Colonic mucosa (tissue), 4 donors: ENCODE measurements around the gene ZNRD2. TPM values are rescaled to one million over a fixed set of nuclear protein-coding genes. Genes with fewer than 3 reads are reported as not detected.
A peak's percentile ranks its signal among the peaks of the same experiment; 100 is the strongest.

Experiments used
- DNase-seq: peaks from one replicate; pipeline ENCODE4 v3.0.0-alpha.2; 2020
- H3K27ac ChIP-seq: fragments of 200-600 bp; one replicate; pipeline ENCODE4 v1.8.0; 2021
- H3K27me3 ChIP-seq: fragments of 200-600 bp; one replicate; pipeline ENCODE4 v1.8.0; 2021
- H3K36me3 ChIP-seq: fragments of 200-600 bp; one replicate; pipeline ENCODE4 v1.8.0; 2021
- H3K4me1 ChIP-seq: fragments of 200-600 bp; one replicate; pipeline ENCODE4 v1.8.0; 2021; ENCODE audit warnings: mild to moderate bottlenecking
- H3K4me3 ChIP-seq: fragments of 200-600 bp; one replicate; pipeline ENCODE4 v1.8.0; 2021
- H3K9ac ChIP-seq, 2 donors: one replicate each; pipeline ENCODE4 v1.7.0; 2013; ENCODE audit warnings: control low read depth in 2 of 2, low read depth in 2 of 2, low read length in 2 of 2
- H3K9me3 ChIP-seq: fragments of 200-600 bp; one replicate; pipeline ENCODE4 v1.8.0; 2021
- intact Hi-C: fragments of 100-400 bp; cut with DNase I; formaldehyde crosslinking; loops from one replicate; pipeline ENCODE4 v1.14.1; 2022
- total RNA-seq, 2 donors: library from RNA; stranded (reverse); fragmentation: NEBNext Ultra II Directional in 1 of 2; extraction: Animal tissue kit (Norgen Biotek cat#: 25700) in 1 of 2; gene quantifications; one replicate each; pipeline ENCODE4 v1.2.1, GENCODE V29; 2021
- TF ChIP-seq, protein P1 (sequence below): fragments of 200-600 bp; IDR thresholded peaks from one replicate; pipeline ENCODE4 v1.8.0; 2022; ENCODE audit warnings: antibody characterized with exemption, mild to moderate bottlenecking
- donor health status: healthy.
- donor health status: DM: no; HTN: no; CAD: no.
- donor health status: DM: no; HTN: no; CAD: no.

The ZNRD2 gene
- total RNA-seq, 2 donors from 2014 or later: 16.6 to 30.8 TPM

DNA sequence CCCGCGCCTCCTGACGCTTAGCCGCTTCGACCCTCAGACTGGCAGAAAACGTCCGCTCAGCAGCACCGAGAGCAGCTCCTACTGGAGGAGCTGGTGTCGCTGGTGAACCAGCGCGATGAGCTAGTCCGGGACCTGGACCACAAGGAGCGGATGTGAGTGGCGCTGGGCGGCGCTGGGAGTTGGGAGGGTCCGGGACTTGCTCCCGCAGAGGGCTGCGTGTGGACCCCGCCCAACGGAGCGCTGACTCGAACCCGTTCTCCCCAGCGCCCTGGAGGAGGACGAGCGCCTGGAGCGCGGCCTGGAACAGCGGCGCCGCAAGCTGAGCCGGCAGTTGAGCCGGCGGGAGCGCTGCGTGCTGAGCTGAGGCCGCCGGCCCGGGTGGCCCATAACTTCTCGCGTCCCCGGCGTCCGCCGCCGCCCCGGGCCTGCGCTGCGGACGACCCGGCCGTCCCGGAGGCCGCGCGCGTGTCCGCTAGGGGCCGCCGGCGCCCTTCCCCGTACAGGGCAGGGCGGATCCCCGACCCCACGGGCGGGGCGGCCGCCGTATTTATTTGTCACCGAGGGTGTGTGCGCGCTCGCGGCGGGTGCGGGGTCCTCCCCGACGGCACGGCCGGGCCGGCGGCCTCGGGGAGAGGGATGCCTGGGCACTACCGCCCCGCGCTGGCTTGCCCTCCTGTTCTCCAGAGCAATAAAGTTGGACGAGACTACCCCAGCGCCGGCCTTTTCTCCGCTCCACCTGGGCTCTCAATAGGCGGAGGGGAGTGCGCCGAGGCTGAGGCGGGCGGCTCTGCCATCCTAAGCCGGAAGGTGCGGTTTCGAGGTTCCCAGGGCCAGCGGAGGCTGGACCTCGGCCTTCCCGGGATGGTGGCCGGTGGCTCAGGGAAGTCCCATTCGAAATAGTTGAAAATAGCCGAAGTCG, 21.9 kb downstream of the ZNRD2 start:
- TF ChIP-seq, protein P1, sequence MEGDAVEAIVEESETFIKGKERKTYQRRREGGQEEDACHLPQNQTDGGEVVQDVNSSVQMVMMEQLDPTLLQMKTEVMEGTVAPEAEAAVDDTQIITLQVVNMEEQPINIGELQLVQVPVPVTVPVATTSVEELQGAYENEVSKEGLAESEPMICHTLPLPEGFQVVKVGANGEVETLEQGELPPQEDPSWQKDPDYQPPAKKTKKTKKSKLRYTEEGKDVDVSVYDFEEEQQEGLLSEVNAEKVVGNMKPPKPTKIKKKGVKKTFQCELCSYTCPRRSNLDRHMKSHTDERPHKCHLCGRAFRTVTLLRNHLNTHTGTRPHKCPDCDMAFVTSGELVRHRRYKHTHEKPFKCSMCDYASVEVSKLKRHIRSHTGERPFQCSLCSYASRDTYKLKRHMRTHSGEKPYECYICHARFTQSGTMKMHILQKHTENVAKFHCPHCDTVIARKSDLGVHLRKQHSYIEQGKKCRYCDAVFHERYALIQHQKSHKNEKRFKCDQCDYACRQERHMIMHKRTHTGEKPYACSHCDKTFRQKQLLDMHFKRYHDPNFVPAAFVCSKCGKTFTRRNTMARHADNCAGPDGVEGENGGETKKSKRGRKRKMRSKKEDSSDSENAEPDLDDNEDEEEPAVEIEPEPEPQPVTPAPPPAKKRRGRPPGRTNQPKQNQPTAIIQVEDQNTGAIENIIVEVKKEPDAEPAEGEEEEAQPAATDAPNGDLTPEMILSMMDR: no peak
- H3K4me1 ChIP-seq: peaks cover 5% of the 10 kb centered on the region
- peak; percentile 75 for DNase-seq
- peak overlapping the region; percentile 9 to 16 for H3K9ac ChIP-seq
- intact Hi-C loops: loop anchor here (5.0 kb wide), 1 partner anchor 50 kb away; no protein-coding TSS in a partner anchor
- no peaks in the 10 kb centered on the region for H3K27me3 ChIP-seq
- H3K4me3 ChIP-seq: peak overlapping the region; percentile 17
- peak overlapping the region; percentile 54 for H3K27ac ChIP-seq
- no peaks in the 10 kb centered on the region for H3K9me3 ChIP-seq
- H3K36me3 ChIP-seq: no peaks in the 10 kb centered on the region

DNA sequence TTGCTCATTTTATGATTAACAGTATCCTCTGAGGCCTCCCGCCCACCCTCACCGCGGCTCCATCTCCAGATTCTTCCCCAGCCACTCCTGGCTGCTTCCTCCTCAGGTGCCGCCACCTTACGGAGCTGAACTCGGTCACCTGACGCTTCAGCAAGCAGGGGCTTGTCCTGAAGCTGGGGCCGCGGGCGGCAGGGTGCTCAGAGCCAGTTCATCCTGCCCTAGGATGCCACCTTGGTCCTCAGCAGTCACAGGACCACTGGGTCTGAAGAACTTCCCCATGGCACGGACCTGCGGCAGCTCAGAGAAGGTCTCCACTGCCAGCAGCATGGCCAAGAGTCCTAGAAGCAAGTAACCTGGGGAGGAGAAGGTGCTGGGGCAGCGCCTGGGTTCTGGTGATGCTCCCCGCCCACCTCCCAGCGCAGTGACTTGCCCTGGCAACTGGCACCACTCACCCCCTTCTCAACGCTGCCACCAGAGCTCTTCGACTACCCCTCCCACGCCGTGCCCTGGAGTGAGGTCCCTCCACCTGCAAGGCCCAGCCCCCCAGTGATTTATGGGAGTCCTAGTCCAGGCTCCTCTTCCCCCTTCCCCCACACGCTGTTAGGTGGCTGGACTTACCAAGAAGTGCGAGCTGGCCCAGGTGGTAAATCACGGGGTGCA, 22.7 kb downstream of the ZNRD2 start:
- Histone ChIP-seq H3K9ac (peak overlapping the region; percentile 9 to 16), H3K36me3 (peaks cover 4% of the 10 kb centered on the region), H3K4me1 (peaks cover 5% of the 10 kb centered on the region), H3K9me3 (no peaks in the 10 kb centered on the region), H3K27me3 (no peaks in the 10 kb centered on the region), H3K4me3 (peak overlapping the region; percentile 17), H3K27ac (peak overlapping the region; percentile 54)
- DNase-seq: no peak
- intact Hi-C loops: loop anchor here (5.0 kb wide), 1 partner anchor 51 kb away; no protein-coding TSS in a partner anchor
- TF ChIP-seq, protein P1: no peak

GRCh38 chr11:65593518-65594414, 23.5 kb downstream of the ZNRD2 start:
- intact Hi-C loops: loop anchor here (5.0 kb wide), 1 partner anchor 51 kb away; no protein-coding TSS in a partner anchor
- no peak for DNase-seq
- no peaks in the 10 kb centered on the region for H3K27me3 ChIP-seq
- H3K9me3 ChIP-seq: no peaks in the 10 kb centered on the region
- TF ChIP-seq, protein P1: peak; percentile 38
- no peak overlapping the region for H3K27ac ChIP-seq
- H3K9ac ChIP-seq: peak overlapping the region in 1 of 2 donors; percentile 16
- peaks cover 8% of the 10 kb centered on the region for H3K36me3 ChIP-seq
- no peak overlapping the region for H3K4me3 ChIP-seq
- H3K4me1 ChIP-seq: peaks cover 5% of the 10 kb centered on the region

GRCh38 chr11:65595131-65595530, 24.9 kb downstream of the ZNRD2 start:
- H3K9ac ChIP-seq: no peak overlapping the region
- H3K27me3 ChIP-seq: no peaks in the 10 kb centered on the region
- intact Hi-C loops: no loop called here
- peaks cover 8% of the 10 kb centered on the region for H3K36me3 ChIP-seq
- TF ChIP-seq, protein P1: no peak
- H3K4me3 ChIP-seq: no peak overlapping the region
- no peaks in the 10 kb centered on the region for H3K9me3 ChIP-seq
- DNase-seq: no peak
- H3K27ac ChIP-seq: no peak overlapping the region
- H3K4me1 ChIP-seq: peaks cover 5% of the 10 kb centered on the region
